GM23338 (cell line): Measurements from ENCODE around the gene NUDT9. TPM values are rescaled to one million over a fixed set of nuclear protein-coding genes. Genes with fewer than 3 reads are reported as not detected.
"Not testable (repeated sequence)": the region's sequence is repeated elsewhere in the genome, so short reads cannot be mapped to it uniquely, and the experiment has no call there.

Source experiments
- ATAC-seq: fragments of 200-7000 bp; cut with Tn5 transposase; 3 replicates; pipeline ENCODE4 v1.9.1; 2020
- DNase-seq: peaks from one replicate; pipeline ENCODE4 v3.0.0-alpha.2; 2015; ENCODE audit warnings: low spot score
- H2AFZ ChIP-seq: fragments of 200-600 bp; sonication (generic); 2 replicates; pipeline ENCODE4 v1.8.0; 2016; ENCODE audit warnings: antibody characterized with exemption, mild to moderate bottlenecking, moderate library complexity
- H3F3A ChIP-seq: fragments of 200-600 bp; sonication (generic); replicated peaks from 2 replicates; pipeline ENCODE4 v1.8.0; 2017; ENCODE audit warnings: antibody characterized with exemption, mixed run types, low read depth
- H3K27ac ChIP-seq: fragments of 200-600 bp; sonication (generic); 2 replicates; pipeline ENCODE4 v1.6.1; 2016; ENCODE audit warnings: low read depth
- H3K27me3 ChIP-seq: fragments of 200-600 bp; sonication (generic); 2 replicates; pipeline ENCODE4 v1.8.0; 2016; ENCODE audit warnings: mild to moderate bottlenecking, mixed run types, moderate library complexity; ENCODE audit not compliant: insufficient read depth
- H3K36me3 ChIP-seq: fragments of 200-600 bp; sonication (generic); 2 replicates; pipeline ENCODE4 v1.8.0; 2016; ENCODE audit warnings: mild to moderate bottlenecking; ENCODE audit not compliant: insufficient read depth
- H3K4me1 ChIP-seq: fragments of 200-600 bp; sonication (generic); 2 replicates; pipeline ENCODE4 v1.8.0; 2016; ENCODE audit warnings: mild to moderate bottlenecking, moderate library complexity; ENCODE audit not compliant: insufficient read depth
- H3K4me2 ChIP-seq: fragments of 200-600 bp; sonication (generic); 2 replicates; pipeline ENCODE4 v1.7.1; 2017; ENCODE audit warnings: mixed run types
- H3K4me3 ChIP-seq: fragments of 200-600 bp; sonication (generic); 2 replicates; pipeline ENCODE4 v1.6.1; 2016; ENCODE audit warnings: mixed run types
- H3K79me2 ChIP-seq: fragments of 200-600 bp; sonication (generic); replicated peaks from 2 replicates; pipeline ENCODE4 v1.8.0; 2017; ENCODE audit warnings: mild to moderate bottlenecking; ENCODE audit not compliant: insufficient read depth
- H3K9me2 ChIP-seq: fragments of 200-600 bp; sonication (generic); 2 replicates; pipeline ENCODE4 v1.8.0; 2017; ENCODE audit not compliant: insufficient read depth
- H4K20me1 ChIP-seq: fragments of 200-600 bp; sonication (generic); replicated peaks from 2 replicates; pipeline ENCODE4 v1.8.0; 2017; ENCODE audit warnings: mild to moderate bottlenecking; ENCODE audit not compliant: insufficient read depth
- H3K27ac Mint-ChIP-seq: 2 replicates; pipeline ENCODE4 v1.8.0; 2020; ENCODE audit warnings: inconsistent platforms, mild to moderate bottlenecking, moderate library complexity, mixed read lengths
- H3K27me3 Mint-ChIP-seq: 3 replicates; pipeline ENCODE4 v1.8.0; 2022; ENCODE audit warnings: low read depth, mild to moderate bottlenecking, moderate library complexity, mixed read lengths, inconsistent platforms; ENCODE audit not compliant: insufficient read depth, poor library complexity
- H3K36me3 Mint-ChIP-seq: 3 replicates; pipeline ENCODE4 v1.8.0; 2021; ENCODE audit warnings: low read depth, mild to moderate bottlenecking, inconsistent platforms, moderate library complexity, mixed read lengths
- H3K4me1 Mint-ChIP-seq: 3 replicates; pipeline ENCODE4 v1.8.0; 2020; ENCODE audit warnings: mild to moderate bottlenecking, inconsistent platforms, mixed read lengths
- H3K4me3 Mint-ChIP-seq: 3 replicates; pipeline ENCODE4 v1.8.0; 2021; ENCODE audit warnings: moderate library complexity, mild to moderate bottlenecking, inconsistent platforms, mixed read lengths
- H3K9me3 Mint-ChIP-seq: 3 replicates; pipeline ENCODE4 v1.8.0; 2020; ENCODE audit warnings: moderate library complexity, mild to moderate bottlenecking, inconsistent platforms, mixed read lengths
- CREB1 ChIP-seq: fragments of 250-450 bp; sonication (Bioruptor Pico); IDR thresholded peaks from 2 replicates; pipeline ENCODE4 v1.5.0; 2020; ENCODE audit warnings: low read depth, mild to moderate bottlenecking, moderate library complexity
- CTCF ChIP-seq, 2 experiments: fragments of 200-600 bp in 1 of 2; sonication (generic) in 1 of 2; conservative IDR thresholded peaks; 2 replicates each; pipeline versions ENCODE4 v1.5.1 to v1.6.1; 2016 to 2017; ENCODE audit warnings: antibody characterized with exemption in 2 of 2, low read depth in 2 of 2, mild to moderate bottlenecking in 2 of 2, moderate library complexity in 1 of 2
- EZH2 ChIP-seq: fragments of 200-600 bp; sonication (generic); IDR thresholded peaks from one replicate; pipeline ENCODE4 v1.8.0; 2017; ENCODE audit warnings: antibody characterized with exemption, mild to moderate bottlenecking, low read depth; ENCODE audit not compliant: unreplicated experiment
- EZH2phosphoT487 ChIP-seq: fragments of 200-600 bp; sonication (generic); IDR thresholded peaks from one replicate; pipeline ENCODE4 v1.8.1; 2018; ENCODE audit warnings: antibody characterized with exemption; ENCODE audit not compliant: unreplicated experiment
- JUNB ChIP-seq: IDR thresholded peaks from one replicate; pipeline ENCODE4 v1.6.1; 2016; ENCODE audit warnings: antibody characterized with exemption; ENCODE audit not compliant: unreplicated experiment
- NANOG ChIP-seq: IDR thresholded peaks from 2 replicates; pipeline ENCODE4 v1.6.1; 2016; ENCODE audit warnings: antibody characterized with exemption, borderline replicate concordance
- STAT1 ChIP-seq: IDR thresholded peaks from one replicate; pipeline ENCODE4 v1.6.1; 2016; ENCODE audit warnings: antibody characterized with exemption; ENCODE audit not compliant: unreplicated experiment
- ZNF114 ChIP-seq: fragments of 250-450 bp; sonication (Bioruptor Pico); IDR thresholded peaks from 2 replicates; pipeline ENCODE4 v1.5.0; 2020; ENCODE audit warnings: mild to moderate bottlenecking, moderate library complexity
- ZNF331 ChIP-seq: fragments of 250-450 bp; sonication (Bioruptor Pico); IDR thresholded peaks from 2 replicates; pipeline ENCODE4 v1.5.0; 2020; ENCODE audit warnings: low read depth, mild to moderate bottlenecking, moderate library complexity
- ZNF462 ChIP-seq: fragments of 250-450 bp; sonication (Bioruptor Pico); IDR thresholded peaks from 2 replicates; pipeline ENCODE4 v1.5.0; 2020; ENCODE audit warnings: mild to moderate bottlenecking, moderate library complexity
- polyA plus RNA-seq: library from polyadenylated mRNA; unstranded; fragments of >200 nt; fragmentation: Nextera tagmentation; extraction: Ambion mirVana; gene quantifications from 2 replicates; pipeline ENCODE4 v1.2.1, GENCODE V29; 2016
- total RNA-seq: library from RNA; depleted of rRNA; stranded (reverse); fragments of >200 nt; shearing (Covaris generic); gene quantifications from 2 replicates; pipeline ENCODE4 v1.2.3, GENCODE V29; 2014
- TF ChIP-seq, protein P1 (sequence below): IDR thresholded peaks from one replicate; pipeline ENCODE4 v1.6.1; 2018; ENCODE audit warnings: antibody characterized with exemption; ENCODE audit not compliant: unreplicated experiment

Gene NUDT9
- total and polyA plus RNA-seq, 2 experiments from 2014 or later = 22.9 to 43.4 TPM

GRCh38 chr4:87416965-87417364 lies 5.4 kb upstream of the NUDT9 start:
- H3K36me3 ChIP-seq = no peaks in the 10 kb centered on the region
- DNase-seq (no peak), ATAC-seq (no peak)
- no peaks in the 10 kb centered on the region for H3K27me3 ChIP-seq
- peaks cover 13% of the 10 kb centered on the region; the same call in 1 of the 2 replicates for H3K4me1 ChIP-seq
- Mint-ChIP-seq H3K27ac (no peak overlapping the region), H3K27me3 (peaks cover 4% of the 10 kb centered on the region), H3K4me1 (peaks cover 20% of the 10 kb centered on the region), H3K36me3 (peaks cover 5% of the 10 kb centered on the region; the same call in 2 of the 3 replicates), H3K4me3 (no peak overlapping the region), H3K9me3 (peaks cover 20% of the 10 kb centered on the region)
- H3K4me2 ChIP-seq = no peak overlapping the region
- peaks cover 9% of the 10 kb centered on the region; the same call in 1 of the 2 replicates for H3K9me2 ChIP-seq
- no peaks in the 10 kb centered on the region for H4K20me1 ChIP-seq
- no peak overlapping the region for H2AFZ ChIP-seq
- no peak overlapping the region for H3K4me3 ChIP-seq
- 0 out of 2 replicates have a peak, but pooled peaks cover 3% of the 10 kb centered on the region for H3F3A ChIP-seq
- no peak overlapping the region for H3K27ac ChIP-seq
- H3K79me2 ChIP-seq = no peaks in the 10 kb centered on the region
- TF ChIP-seq ZNF462 (CRISPR knock-in tag) (no peak), CREB1 (no peak), ZNF331 (CRISPR knock-in tag) (no peak), EZH2phosphoT487 (no peak), ZNF114 (CRISPR knock-in tag) (no peak), EZH2 (no peak), STAT1 (no peak), NANOG (no peak), CTCF (conservative IDR thresholded peaks at IDR 0.05; ENCODE audit: low read depth in 2 of 2) (no peak), JUNB (no peak)
- TF ChIP-seq, protein P1, sequence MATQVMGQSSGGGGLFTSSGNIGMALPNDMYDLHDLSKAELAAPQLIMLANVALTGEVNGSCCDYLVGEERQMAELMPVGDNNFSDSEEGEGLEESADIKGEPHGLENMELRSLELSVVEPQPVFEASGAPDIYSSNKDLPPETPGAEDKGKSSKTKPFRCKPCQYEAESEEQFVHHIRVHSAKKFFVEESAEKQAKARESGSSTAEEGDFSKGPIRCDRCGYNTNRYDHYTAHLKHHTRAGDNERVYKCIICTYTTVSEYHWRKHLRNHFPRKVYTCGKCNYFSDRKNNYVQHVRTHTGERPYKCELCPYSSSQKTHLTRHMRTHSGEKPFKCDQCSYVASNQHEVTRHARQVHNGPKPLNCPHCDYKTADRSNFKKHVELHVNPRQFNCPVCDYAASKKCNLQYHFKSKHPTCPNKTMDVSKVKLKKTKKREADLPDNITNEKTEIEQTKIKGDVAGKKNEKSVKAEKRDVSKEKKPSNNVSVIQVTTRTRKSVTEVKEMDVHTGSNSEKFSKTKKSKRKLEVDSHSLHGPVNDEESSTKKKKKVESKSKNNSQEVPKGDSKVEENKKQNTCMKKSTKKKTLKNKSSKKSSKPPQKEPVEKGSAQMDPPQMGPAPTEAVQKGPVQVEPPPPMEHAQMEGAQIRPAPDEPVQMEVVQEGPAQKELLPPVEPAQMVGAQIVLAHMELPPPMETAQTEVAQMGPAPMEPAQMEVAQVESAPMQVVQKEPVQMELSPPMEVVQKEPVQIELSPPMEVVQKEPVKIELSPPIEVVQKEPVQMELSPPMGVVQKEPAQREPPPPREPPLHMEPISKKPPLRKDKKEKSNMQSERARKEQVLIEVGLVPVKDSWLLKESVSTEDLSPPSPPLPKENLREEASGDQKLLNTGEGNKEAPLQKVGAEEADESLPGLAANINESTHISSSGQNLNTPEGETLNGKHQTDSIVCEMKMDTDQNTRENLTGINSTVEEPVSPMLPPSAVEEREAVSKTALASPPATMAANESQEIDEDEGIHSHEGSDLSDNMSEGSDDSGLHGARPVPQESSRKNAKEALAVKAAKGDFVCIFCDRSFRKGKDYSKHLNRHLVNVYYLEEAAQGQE = no peak

- H4K20me1 ChIP-seq, H3K4me3 Mint-ChIP-seq, H3F3A ChIP-seq, H3K27ac Mint-ChIP-seq, H3K4me3 ChIP-seq, H3K27me3 Mint-ChIP-seq, ATAC-seq, H3K36me3 ChIP-seq, H2AFZ ChIP-seq, H3K27ac ChIP-seq, H3K4me2 ChIP-seq, H3K27me3 ChIP-seq, DNase-seq, H3K36me3 Mint-ChIP-seq, H3K79me2 ChIP-seq, H3K9me2 ChIP-seq: not testable (repeated sequence)
- H3K4me1 ChIP-seq = peaks cover 15% of the 10 kb centered on the region
- peaks cover 20% of the 10 kb centered on the region for H3K9me3 Mint-ChIP-seq
- H3K4me1 Mint-ChIP-seq = peaks cover 22% of the 10 kb centered on the region
These were observed 4.0 kb upstream of the NUDT9 start for GRCh38 chr4:87418410-87418809.
